Cardiac muscle cell (in vitro differentiated cells and primary cell): ENCODE results near the gene OR1M1. TPM values are rescaled to one million over a fixed set of nuclear protein-coding genes. Genes with fewer than 3 reads are reported as not detected.
"Not testable (repeated sequence)": the region's sequence is repeated elsewhere in the genome, so short reads cannot be mapped to it uniquely, and the experiment has no call there.

Experiments
- DNase-seq, 2 donors: peaks; one replicate each; pipeline versions ENCODE4 v3.0.0 to v3.0.0-alpha.2; 2010 to 2017; ENCODE audit warnings: low read depth in 1 of 2, low spot score in 1 of 2
- H3K27ac ChIP-seq: fragments of 200-600 bp; sonication (generic); 2 replicates; pipeline ENCODE4 v1.5.1; 2016
- H3K27me3 ChIP-seq: fragments of 200-600 bp; sonication (generic); 2 replicates; pipeline ENCODE4 v1.6.0; 2016; ENCODE audit warnings: control low read depth
- H3K36me3 ChIP-seq: fragments of 200-600 bp; sonication (generic); 2 replicates; pipeline ENCODE4 v1.5.1; 2016; ENCODE audit warnings: control low read depth
- H3K4me1 ChIP-seq: fragments of 200-600 bp; sonication (generic); 2 replicates; pipeline ENCODE4 v1.8.1; 2017; ENCODE audit warnings: low read depth, mild to moderate bottlenecking, mixed run types
- H3K4me3 ChIP-seq: fragments of 200-600 bp; sonication (generic); 2 replicates; pipeline ENCODE4 v1.5.1; 2016; ENCODE audit warnings: mild to moderate bottlenecking
- H3K9me3 ChIP-seq: fragments of 200-600 bp; sonication (generic); 2 replicates; pipeline ENCODE4 v1.5.1; 2017; ENCODE audit warnings: low read depth, mild to moderate bottlenecking, control low read depth
- polyA plus RNA-seq: library from polyadenylated mRNA; unstranded; fragments of >200 nt; fragmentation: Nextera tagmentation; extraction: Ambion mirVana; gene quantifications from 2 replicates; pipeline ENCODE4 v1.2.1, GENCODE V29; 2016
- total RNA-seq: library from RNA; depleted of rRNA; stranded (reverse); fragments of >200 nt; gene quantifications from 2 replicates; pipeline ENCODE4 v1.2.3, GENCODE V29; 2016
- TF ChIP-seq, protein P1 (sequence below): IDR thresholded peaks from 2 replicates; pipeline ENCODE4 v1.5.1; 2012; ENCODE audit warnings: low read depth, mild to moderate bottlenecking, low read length

OR1M1 gene
- total and polyA plus RNA-seq, 2 experiments from 2014 or later: not detected

GRCh38 chr19:9054765-9055164 is 32.1 kb upstream of the OR1M1 start:
- no peaks in the 10 kb centered on the region for H3K36me3 ChIP-seq
- no peaks in the 10 kb centered on the region for H3K4me1 ChIP-seq
- H3K27me3 ChIP-seq: no peaks in the 10 kb centered on the region
- TF ChIP-seq, protein P1, sequence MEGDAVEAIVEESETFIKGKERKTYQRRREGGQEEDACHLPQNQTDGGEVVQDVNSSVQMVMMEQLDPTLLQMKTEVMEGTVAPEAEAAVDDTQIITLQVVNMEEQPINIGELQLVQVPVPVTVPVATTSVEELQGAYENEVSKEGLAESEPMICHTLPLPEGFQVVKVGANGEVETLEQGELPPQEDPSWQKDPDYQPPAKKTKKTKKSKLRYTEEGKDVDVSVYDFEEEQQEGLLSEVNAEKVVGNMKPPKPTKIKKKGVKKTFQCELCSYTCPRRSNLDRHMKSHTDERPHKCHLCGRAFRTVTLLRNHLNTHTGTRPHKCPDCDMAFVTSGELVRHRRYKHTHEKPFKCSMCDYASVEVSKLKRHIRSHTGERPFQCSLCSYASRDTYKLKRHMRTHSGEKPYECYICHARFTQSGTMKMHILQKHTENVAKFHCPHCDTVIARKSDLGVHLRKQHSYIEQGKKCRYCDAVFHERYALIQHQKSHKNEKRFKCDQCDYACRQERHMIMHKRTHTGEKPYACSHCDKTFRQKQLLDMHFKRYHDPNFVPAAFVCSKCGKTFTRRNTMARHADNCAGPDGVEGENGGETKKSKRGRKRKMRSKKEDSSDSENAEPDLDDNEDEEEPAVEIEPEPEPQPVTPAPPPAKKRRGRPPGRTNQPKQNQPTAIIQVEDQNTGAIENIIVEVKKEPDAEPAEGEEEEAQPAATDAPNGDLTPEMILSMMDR: no peak
- no peaks in the 10 kb centered on the region for H3K9me3 ChIP-seq
- no peak for DNase-seq
- no peak overlapping the region for H3K27ac ChIP-seq
- H3K4me3 ChIP-seq: no peak overlapping the region

GRCh38 chr19:9056131-9056530 is 30.7 kb upstream of the OR1M1 start:
- not testable (repeated sequence) for H3K27me3 ChIP-seq, DNase-seq, H3K9me3 ChIP-seq, H3K4me3 ChIP-seq, H3K4me1 ChIP-seq, H3K27ac ChIP-seq, H3K36me3 ChIP-seq

GRCh38 chr19:9057505-9058258 is 29.2 kb upstream of the OR1M1 start:
- TF ChIP-seq, protein P1: no peak
- H3K9me3 ChIP-seq: no peaks in the 10 kb centered on the region

GRCh38 chr19:9058905-9059667 is 27.8 kb upstream of the OR1M1 start:
- Histone ChIP-seq H3K4me1 (no peaks in the 10 kb centered on the region), H3K9me3 (no peaks in the 10 kb centered on the region), H3K36me3 (no peaks in the 10 kb centered on the region), H3K27me3 (no peaks in the 10 kb centered on the region), H3K4me3 (no peak overlapping the region), H3K27ac (no peak overlapping the region)
- TF ChIP-seq, protein P1: no peak
- DNase-seq: no peak

More at GRCh38 chr19:9057505-9058258, 29.2 kb upstream of the OR1M1 start:
- Histone ChIP-seq H3K4me1 (no peaks in the 10 kb centered on the region), H3K4me3 (no peak overlapping the region), H3K36me3 (no peaks in the 10 kb centered on the region), H3K27me3 (no peaks in the 10 kb centered on the region), H3K27ac (no peak overlapping the region)
- no peak for DNase-seq

- TF ChIP-seq, protein P1: no peak
- H3K27me3 ChIP-seq: no peaks in the 10 kb centered on the region
- no peaks in the 10 kb centered on the region for H3K9me3 ChIP-seq
- H3K4me1 ChIP-seq: no peaks in the 10 kb centered on the region
- no peak overlapping the region for H3K4me3 ChIP-seq
- H3K27ac ChIP-seq: no peak overlapping the region
- DNase-seq: no peak
- no peaks in the 10 kb centered on the region for H3K36me3 ChIP-seq
These were observed 26.1 kb upstream of the OR1M1 start for GRCh38 chr19:9060564-9061340.
